Naive thymus-derived CD4-positive, alpha-beta T cell (primary cell): Measurements from ENCODE around the gene SELENOO. TPM values are rescaled to one million over a fixed set of nuclear protein-coding genes. Genes with fewer than 3 reads are reported as not detected.

ENCODE experiments used
- polyA plus RNA-seq, 2 donors: library from polyadenylated mRNA; unstranded; fragments of 300-500 nt; fragmentation: Illumina TruSeq; gene quantifications; one replicate each; pipeline ENCODE4 v1.2.3, GENCODE V29; 2021
- total RNA-seq, 6 experiments: library from RNA in 5 of 6; stranded (reverse) in 5 of 6; gene quantifications; 1 replicate in 5 of 6; 2 replicates in 1 of 6; pipeline ENCODE4 v1.2.3 and lab custom pipeline; 2021 to 2026

SELENOO gene
- total and polyA plus RNA-seq, 7 experiments from 2014 or later: 3.4 to 36.6 (median 30.6) TPM

Other genes starting within 250 kb of the SELENOO start
- 100 to 1,000 TPM in 2 of 5 experiments, 10 to 100 TPM in 3; 44.4 to 164 (median 78.3) TPM for gene PIM3, start 240.2 kb upstream of the SELENOO start, total RNA-seq
- 10 to 100 TPM; 21.3 to 38.8 TPM for gene PIM3, start 240.2 kb upstream of the SELENOO start, polyA plus RNA-seq
- not detected for gene IL17REL, start 188.2 kb upstream of the SELENOO start, total RNA-seq
- gene IL17REL, start 188.2 kb upstream of the SELENOO start, polyA plus RNA-seq: not detected
- gene TTLL8, start 142.7 kb upstream of the SELENOO start, total RNA-seq: not detected
- not detected for gene TTLL8, start 142.7 kb upstream of the SELENOO start, polyA plus RNA-seq
- 1 to 10 TPM in 2 of 5 experiments, under 1 TPM in 1, not detected in 2; 0.10 to 7.2 (median 2.3) TPM for gene MLC1, start 115.6 kb upstream of the SELENOO start, total RNA-seq
- gene MLC1, start 115.6 kb upstream of the SELENOO start, polyA plus RNA-seq: under 1 TPM; 0.08 to 0.48 TPM
- not detected for gene MOV10L1, start 111.0 kb upstream of the SELENOO start, total RNA-seq
- not detected for gene MOV10L1, start 111.0 kb upstream of the SELENOO start, polyA plus RNA-seq
- 1 to 10 TPM in 1 of 5 experiments, under 1 TPM in 2, not detected in 2; 0.27 to 2.0 (median 0.66) TPM for gene PANX2, start 30.3 kb upstream of the SELENOO start, total RNA-seq
- gene PANX2, start 30.3 kb upstream of the SELENOO start, polyA plus RNA-seq: not detected
- 100 to 1,000 TPM; 106 to 157 (median 124) TPM for gene TRABD, start 15.1 kb upstream of the SELENOO start, total RNA-seq
- gene TRABD, start 15.1 kb upstream of the SELENOO start, polyA plus RNA-seq: 10 to 100 TPM; 29.4 to 50.0 TPM
- gene TUBGCP6, start 44.0 kb downstream of the SELENOO start, total RNA-seq: 100 to 1,000 TPM in 4 of 5 experiments, 10 to 100 TPM in 1; 67.8 to 146 (median 134) TPM
- gene TUBGCP6, start 44.0 kb downstream of the SELENOO start, polyA plus RNA-seq: 10 to 100 TPM; 15.2 to 28.4 TPM
- 100 to 1,000 TPM in 3 of 5 experiments, 10 to 100 TPM in 2; 95.9 to 139 (median 105) TPM for gene HDAC10, start 50.3 kb downstream of the SELENOO start, total RNA-seq
- 1 to 10 TPM; 7.1 to 9.8 TPM for gene HDAC10, start 50.3 kb downstream of the SELENOO start, polyA plus RNA-seq
- gene MAPK12, start 60.7 kb downstream of the SELENOO start, total RNA-seq: 1 to 10 TPM; 1.7 to 6.2 (median 2.3) TPM
- under 1 TPM in 1 of 2 donors, not detected in 1; 0.07 TPM for gene MAPK12, start 60.7 kb downstream of the SELENOO start, polyA plus RNA-seq
- gene MAPK11, start 69.4 kb downstream of the SELENOO start, total RNA-seq: 10 to 100 TPM in 1 of 5 experiments, 1 to 10 TPM in 4; 1.3 to 22.9 (median 4.5) TPM
- gene MAPK11, start 69.4 kb downstream of the SELENOO start, polyA plus RNA-seq: under 1 TPM; 0.13 to 0.19 TPM
- gene PLXNB2, start 106.6 kb downstream of the SELENOO start, total RNA-seq: 100 to 1,000 TPM in 1 of 5 experiments, 10 to 100 TPM in 2, 1 to 10 TPM in 2; 2.9 to 138 (median 12.6) TPM
- under 1 TPM; 0.05 to 0.32 TPM for gene PLXNB2, start 106.6 kb downstream of the SELENOO start, polyA plus RNA-seq
- 1 to 10 TPM; 2.1 to 4.0 (median 2.8) TPM for gene DENND6B, start 126.0 kb downstream of the SELENOO start, total RNA-seq
- gene DENND6B, start 126.0 kb downstream of the SELENOO start, polyA plus RNA-seq: under 1 TPM; 0.19 to 0.61 TPM
- gene PPP6R2, start 142.3 kb downstream of the SELENOO start, total RNA-seq: 10 to 100 TPM; 57.8 to 88.1 (median 78.1) TPM
- gene PPP6R2, start 142.3 kb downstream of the SELENOO start, polyA plus RNA-seq: 10 to 100 TPM; 17.0 to 38.8 TPM